H9 (cell line): ENCODE data around the gene FYCO1. TPM values are rescaled to one million over a fixed set of nuclear protein-coding genes. Genes with fewer than 3 reads are reported as not detected.

Source experiments
- DNase-seq: peaks from one replicate; pipeline ENCODE4 v3.0.0-alpha.2; 2017
- H2AFZ ChIP-seq: one replicate; pipeline ENCODE4 v1.6.1; 2013; ENCODE audit warnings: mild to moderate bottlenecking, low read length, control low read depth, moderate library complexity
- H2AK5ac ChIP-seq: 2 replicates; pipeline ENCODE4 v1.6.1; 2013; ENCODE audit warnings: low read length, control low read depth, mixed read lengths; ENCODE audit not compliant: insufficient read length
- H2BK120ac ChIP-seq: one replicate; pipeline ENCODE4 v1.6.1; 2013; ENCODE audit warnings: low read depth, mild to moderate bottlenecking, low read length, control low read depth, inconsistent platforms; ENCODE audit not compliant: poor library complexity, severe bottlenecking
- H2BK12ac ChIP-seq: 2 replicates; pipeline ENCODE4 v1.6.1; 2013; ENCODE audit warnings: low read length, control low read depth, mixed read lengths, low read depth; ENCODE audit not compliant: insufficient read length
- H2BK15ac ChIP-seq: 2 replicates; pipeline ENCODE4 v1.6.1; 2013; ENCODE audit warnings: low read depth, low read length, control low read depth
- H2BK20ac ChIP-seq: one replicate; pipeline ENCODE4 v1.6.1; 2013; ENCODE audit warnings: low read depth, mild to moderate bottlenecking, low read length, control low read depth, inconsistent platforms; ENCODE audit not compliant: poor library complexity, severe bottlenecking
- H2BK5ac ChIP-seq: 2 replicates; pipeline ENCODE4 v1.6.1; 2013; ENCODE audit warnings: low read length, control low read depth, mixed read lengths; ENCODE audit not compliant: insufficient read length
- H3K14ac ChIP-seq: 2 replicates; pipeline ENCODE4 v1.6.1; 2013; ENCODE audit warnings: low read length, control low read depth; ENCODE audit not compliant: insufficient read depth
- H3K18ac ChIP-seq: 2 replicates; pipeline ENCODE4 v1.6.1; 2013; ENCODE audit warnings: low read depth, mild to moderate bottlenecking, mixed read lengths, low read length, control low read depth; ENCODE audit not compliant: insufficient read length
- H3K23ac ChIP-seq: 2 replicates; pipeline ENCODE4 v1.6.1; 2013; ENCODE audit warnings: low read length, control low read depth, mixed read lengths, low read depth; ENCODE audit not compliant: insufficient read length
- H3K23me2 ChIP-seq: 2 replicates; pipeline ENCODE4 v1.6.1; 2013; ENCODE audit warnings: low read depth, mild to moderate bottlenecking, mixed read lengths, low read length, control low read depth; ENCODE audit not compliant: insufficient read length, poor library complexity, severe bottlenecking
- H3K27ac ChIP-seq: 2 replicates; pipeline ENCODE4 v1.5.1; 2013; ENCODE audit warnings: low read length, control low read depth, mixed read lengths, low read depth; ENCODE audit not compliant: insufficient read length
- H3K27me3 ChIP-seq: 2 replicates; pipeline ENCODE4 v1.6.1; 2013; ENCODE audit warnings: low read length, control low read depth, inconsistent platforms; ENCODE audit not compliant: insufficient read depth
- H3K4ac ChIP-seq: 2 replicates; pipeline ENCODE4 v1.6.1; 2013; ENCODE audit warnings: low read depth, mild to moderate bottlenecking, control low read depth, inconsistent platforms, low read length, moderate library complexity
- H3K4me1 ChIP-seq: 2 replicates; pipeline ENCODE4 v1.6.1; 2013; ENCODE audit warnings: low read length, control low read depth, inconsistent platforms; ENCODE audit not compliant: insufficient read depth
- H3K4me2 ChIP-seq: 2 replicates; pipeline ENCODE4 v1.6.1; 2013; ENCODE audit warnings: low read length, control low read depth, mixed read lengths; ENCODE audit not compliant: insufficient read length, insufficient read depth
- H3K56ac ChIP-seq: 2 replicates; pipeline ENCODE4 v1.6.1; 2013; ENCODE audit warnings: low read depth, mild to moderate bottlenecking, mixed read lengths, low read length, control low read depth; ENCODE audit not compliant: insufficient read length
- H3K79me1 ChIP-seq: 2 replicates; pipeline ENCODE4 v1.6.1; 2013; ENCODE audit warnings: low read depth, mild to moderate bottlenecking, moderate library complexity, low read length, control low read depth, inconsistent platforms; ENCODE audit not compliant: insufficient read depth, poor library complexity, severe bottlenecking
- H3K79me2 ChIP-seq: 2 replicates; pipeline ENCODE4 v1.6.1; 2013; ENCODE audit warnings: low read length, control low read depth, inconsistent platforms; ENCODE audit not compliant: insufficient read depth
- H3K9ac ChIP-seq: 2 replicates; pipeline ENCODE4 v1.6.1; 2013; ENCODE audit warnings: low read length, control low read depth, mixed read lengths; ENCODE audit not compliant: insufficient read length; ENCODE audit errors: extremely low read depth
- H3K9me3 ChIP-seq: one replicate; pipeline ENCODE4 v1.6.1; 2013; ENCODE audit warnings: low read depth, low read length, inconsistent platforms; ENCODE audit not compliant: control insufficient read depth
- H3T11ph ChIP-seq: one replicate; pipeline ENCODE4 v1.6.1; 2013; ENCODE audit warnings: mild to moderate bottlenecking, low read length, control low read depth, inconsistent platforms
- H4K20me1 ChIP-seq: one replicate; pipeline ENCODE4 v1.6.1; 2013; ENCODE audit not compliant: control insufficient read depth, insufficient read length, insufficient read depth
- H4K5ac ChIP-seq: 2 replicates; pipeline ENCODE4 v1.6.1; 2013; ENCODE audit warnings: low read depth, mild to moderate bottlenecking, mixed read lengths, low read length, control low read depth; ENCODE audit not compliant: insufficient read length
- H4K8ac ChIP-seq: replicated peaks from 2 replicates; pipeline ENCODE4 v1.6.1; 2013; ENCODE audit warnings: low read length, control low read depth, mixed read lengths, low read depth; ENCODE audit not compliant: insufficient read length
- H4K91ac ChIP-seq: 2 replicates; pipeline ENCODE4 v1.6.1; 2013; ENCODE audit warnings: low read depth, mild to moderate bottlenecking, moderate library complexity, mixed read lengths, low read length, control low read depth; ENCODE audit not compliant: insufficient read length
- H3K27ac Mint-ChIP-seq, 3 experiments: 2 replicates in 2 of 3; 3 replicates in 1 of 3; pipeline ENCODE4 v1.8.0; 2020 to 2021; ENCODE audit warnings: mixed read lengths in 3 of 3, mild to moderate bottlenecking in 1 of 3, moderate library complexity in 1 of 3
- H3K27me3 Mint-ChIP-seq: 2 replicates; pipeline ENCODE4 v1.8.0; 2021; ENCODE audit warnings: low read depth, mild to moderate bottlenecking, moderate library complexity, mixed read lengths
- H3K36me3 Mint-ChIP-seq, 3 experiments: 2 replicates in 2 of 3; 3 replicates in 1 of 3; pipeline ENCODE4 v1.8.0; 2020 to 2021; ENCODE audit warnings: low read depth in 3 of 3, mixed read lengths in 3 of 3; ENCODE audit not compliant: insufficient read depth in 1 of 3
- H3K4me1 Mint-ChIP-seq, 2 experiments: 2 replicates each; pipeline ENCODE4 v1.8.0; 2020; ENCODE audit warnings: mixed read lengths in 2 of 2
- H3K4me3 Mint-ChIP-seq, 2 experiments: 2 replicates in 1 of 2; 3 replicates in 1 of 2; pipeline ENCODE4 v1.8.0; 2020 to 2021; ENCODE audit warnings: mild to moderate bottlenecking in 2 of 2, mixed read lengths in 2 of 2, moderate library complexity in 1 of 2
- H3K9me3 Mint-ChIP-seq, 2 experiments: 2 replicates in 1 of 2; 3 replicates in 1 of 2; pipeline ENCODE4 v1.8.0; 2020; ENCODE audit warnings: mild to moderate bottlenecking in 2 of 2, mixed read lengths in 2 of 2, moderate library complexity in 1 of 2
- WGBS: extraction: QIAGEN DNeasy Blood & Tissue Kit; methylation state at CpG from one replicate; pipeline ENCODE4 v1.1.7; 2013; ENCODE audit warnings: missing lambda C conversion rate, low lambda C conversion rate, mixed read lengths; ENCODE audit not compliant: insufficient read length; ENCODE audit errors: extremely low coverage; 5-methylcytosine and 5-hydroxymethylcytosine counted together
- total RNA-seq: library from RNA; stranded (reverse); gene quantifications from 2 replicates; pipeline ENCODE4 v1.2.1, GENCODE V29; 2021
- TF ChIP-seq, protein P1 (sequence below): fragments of 200-600 bp; sonication (generic); conservative IDR thresholded peaks from 3 replicates; pipeline ENCODE4 v1.8.0; 2021; ENCODE audit warnings: antibody characterized with exemption, mild to moderate bottlenecking

The FYCO1 gene
- total RNA-seq, 1 experiment from 2014 or later: 10.4 TPM

GRCh38 chr3:46024131-46024530 lies 28.5 kb upstream of the FYCO1 start:
- no peak overlapping the region for H3K23ac ChIP-seq
- no peak overlapping the region for H3K4ac ChIP-seq
- no peak overlapping the region for H3K4me2 ChIP-seq
- Mint-ChIP-seq H3K36me3 (peaks cover 0 to 8% (median 6%) of the 10 kb centered on the region in 3 experiments; a peak in 6 of 7 replicates), H3K27ac (no peak overlapping the region), H3K4me1 (peaks cover 0 to 4% of the 10 kb centered on the region in 2 experiments; a peak in 1 of 4 replicates), H3K4me3 (no peak overlapping the region), H3K9me3 (peaks cover 16 to 17% of the 10 kb centered on the region in 2 experiments), H3K27me3 (peaks cover 3% of the 10 kb centered on the region; the same call in 1 of the 2 replicates)
- no peak overlapping the region for H3K14ac ChIP-seq
- H3K4me1 ChIP-seq: no peaks in the 10 kb centered on the region
- no peak overlapping the region for H3K18ac ChIP-seq
- H2BK15ac ChIP-seq: no peak overlapping the region
- H2AFZ ChIP-seq: no peak overlapping the region
- no peak overlapping the region for H3K27ac ChIP-seq
- no peak overlapping the region for H3K56ac ChIP-seq
- H3K23me2 ChIP-seq: no peaks in the 10 kb centered on the region
- H3K79me2 ChIP-seq: no peaks in the 10 kb centered on the region
- H4K8ac ChIP-seq: no peak overlapping the region
- H3T11ph ChIP-seq: no peak overlapping the region
- no CpG with 5 or more reads among the region's 3 CpGs for WGBS
- H3K9me3 ChIP-seq: peaks cover 8% of the 10 kb centered on the region
- no peak for DNase-seq
- no peak overlapping the region for H3K9ac ChIP-seq
- no peak overlapping the region for H2BK120ac ChIP-seq
- H2BK20ac ChIP-seq: no peak overlapping the region
- H2BK5ac ChIP-seq: no peak overlapping the region
- H2BK12ac ChIP-seq: no peak overlapping the region
- no peaks in the 10 kb centered on the region for H3K27me3 ChIP-seq
- H4K20me1 ChIP-seq: no peaks in the 10 kb centered on the region
- H2AK5ac ChIP-seq: no peak overlapping the region
- H4K5ac ChIP-seq: no peak overlapping the region
- no peak overlapping the region for H4K91ac ChIP-seq
- H3K79me1 ChIP-seq: no peaks in the 10 kb centered on the region
- TF ChIP-seq, protein P1, sequence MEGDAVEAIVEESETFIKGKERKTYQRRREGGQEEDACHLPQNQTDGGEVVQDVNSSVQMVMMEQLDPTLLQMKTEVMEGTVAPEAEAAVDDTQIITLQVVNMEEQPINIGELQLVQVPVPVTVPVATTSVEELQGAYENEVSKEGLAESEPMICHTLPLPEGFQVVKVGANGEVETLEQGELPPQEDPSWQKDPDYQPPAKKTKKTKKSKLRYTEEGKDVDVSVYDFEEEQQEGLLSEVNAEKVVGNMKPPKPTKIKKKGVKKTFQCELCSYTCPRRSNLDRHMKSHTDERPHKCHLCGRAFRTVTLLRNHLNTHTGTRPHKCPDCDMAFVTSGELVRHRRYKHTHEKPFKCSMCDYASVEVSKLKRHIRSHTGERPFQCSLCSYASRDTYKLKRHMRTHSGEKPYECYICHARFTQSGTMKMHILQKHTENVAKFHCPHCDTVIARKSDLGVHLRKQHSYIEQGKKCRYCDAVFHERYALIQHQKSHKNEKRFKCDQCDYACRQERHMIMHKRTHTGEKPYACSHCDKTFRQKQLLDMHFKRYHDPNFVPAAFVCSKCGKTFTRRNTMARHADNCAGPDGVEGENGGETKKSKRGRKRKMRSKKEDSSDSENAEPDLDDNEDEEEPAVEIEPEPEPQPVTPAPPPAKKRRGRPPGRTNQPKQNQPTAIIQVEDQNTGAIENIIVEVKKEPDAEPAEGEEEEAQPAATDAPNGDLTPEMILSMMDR: no peak
